ENCODE measurements around the gene SACS.

- TF ChIP-seq, protein P1, sequence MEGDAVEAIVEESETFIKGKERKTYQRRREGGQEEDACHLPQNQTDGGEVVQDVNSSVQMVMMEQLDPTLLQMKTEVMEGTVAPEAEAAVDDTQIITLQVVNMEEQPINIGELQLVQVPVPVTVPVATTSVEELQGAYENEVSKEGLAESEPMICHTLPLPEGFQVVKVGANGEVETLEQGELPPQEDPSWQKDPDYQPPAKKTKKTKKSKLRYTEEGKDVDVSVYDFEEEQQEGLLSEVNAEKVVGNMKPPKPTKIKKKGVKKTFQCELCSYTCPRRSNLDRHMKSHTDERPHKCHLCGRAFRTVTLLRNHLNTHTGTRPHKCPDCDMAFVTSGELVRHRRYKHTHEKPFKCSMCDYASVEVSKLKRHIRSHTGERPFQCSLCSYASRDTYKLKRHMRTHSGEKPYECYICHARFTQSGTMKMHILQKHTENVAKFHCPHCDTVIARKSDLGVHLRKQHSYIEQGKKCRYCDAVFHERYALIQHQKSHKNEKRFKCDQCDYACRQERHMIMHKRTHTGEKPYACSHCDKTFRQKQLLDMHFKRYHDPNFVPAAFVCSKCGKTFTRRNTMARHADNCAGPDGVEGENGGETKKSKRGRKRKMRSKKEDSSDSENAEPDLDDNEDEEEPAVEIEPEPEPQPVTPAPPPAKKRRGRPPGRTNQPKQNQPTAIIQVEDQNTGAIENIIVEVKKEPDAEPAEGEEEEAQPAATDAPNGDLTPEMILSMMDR (IDR thresholded peaks at IDR 0.05) = no peak
- TF ChIP-seq EZH2 (IDR thresholded peaks at IDR 0.05; ENCODE audit: borderline replicate concordance, insufficient read depth, low read depth, low read length, poor library complexity, severe bottlenecking) = no peak
Observed at GRCh38 chr13:23380534-23380933, 53.0 kb downstream of the SACS start.
